ENCODE results near the gene ATPAF1.

The ATPAF1 gene

DNA sequence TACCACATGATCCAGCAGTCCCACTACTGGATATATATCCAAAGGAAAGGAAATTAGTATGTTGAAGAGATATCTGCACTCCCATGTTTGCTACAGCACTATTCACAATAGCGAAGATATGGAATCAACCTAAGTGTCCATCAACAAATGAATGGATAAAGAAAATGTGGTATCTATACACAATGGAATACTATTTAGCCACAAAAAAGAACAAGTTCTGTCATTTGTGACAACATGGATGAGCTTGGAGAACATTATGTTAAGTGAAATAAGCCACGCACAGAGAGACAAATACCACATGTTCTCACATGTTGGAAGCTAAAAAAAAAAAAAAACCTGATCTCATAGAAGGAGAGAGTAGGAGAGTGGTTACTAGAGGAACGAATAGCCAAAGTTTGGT lies 17.7 kb downstream of the ATPAF1 start:
- DNase-seq (ENCODE audit: low spot score): no peak

DNA sequence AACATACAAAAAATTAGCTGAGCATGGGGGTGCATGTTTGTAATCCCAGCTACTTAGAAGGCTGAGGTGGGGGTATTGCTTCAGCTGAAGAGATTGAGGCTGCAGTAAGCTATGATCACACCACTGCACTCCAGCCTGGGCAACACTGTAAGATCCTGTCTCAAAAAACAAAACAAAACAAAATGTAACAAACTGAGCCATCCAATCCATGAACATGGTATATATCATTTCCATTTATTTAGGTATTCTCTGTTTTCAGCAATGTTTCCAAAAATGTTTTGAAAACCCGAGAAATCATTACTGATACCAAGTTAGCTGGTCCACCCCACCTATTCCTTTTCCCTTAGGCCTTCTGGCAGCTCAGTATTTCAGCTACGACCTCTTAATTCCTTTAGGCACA lies 18.4 kb downstream of the ATPAF1 start:
- no peak for DNase-seq (ENCODE audit: low spot score)

DNA sequence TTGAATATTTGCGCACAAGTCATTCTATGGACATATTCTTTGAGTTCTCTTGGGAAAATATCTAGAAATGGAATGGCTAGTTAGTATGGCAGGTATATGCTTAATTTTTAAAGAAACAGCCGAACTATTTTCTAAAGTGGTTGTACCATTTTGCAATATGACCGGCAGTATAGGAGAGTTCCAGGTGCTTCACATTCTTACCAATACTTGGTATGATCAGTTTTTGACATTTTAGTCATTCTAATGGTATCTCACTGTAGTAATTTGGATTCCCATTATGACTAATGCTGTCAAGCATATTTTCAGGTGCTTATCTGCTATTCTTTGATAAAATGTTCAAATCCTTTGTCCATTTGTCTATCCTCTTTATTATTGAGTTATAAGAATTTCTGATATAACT lies 20.6 kb downstream of the ATPAF1 start:
- no peak for DNase-seq (ENCODE audit: low spot score)

DNA sequence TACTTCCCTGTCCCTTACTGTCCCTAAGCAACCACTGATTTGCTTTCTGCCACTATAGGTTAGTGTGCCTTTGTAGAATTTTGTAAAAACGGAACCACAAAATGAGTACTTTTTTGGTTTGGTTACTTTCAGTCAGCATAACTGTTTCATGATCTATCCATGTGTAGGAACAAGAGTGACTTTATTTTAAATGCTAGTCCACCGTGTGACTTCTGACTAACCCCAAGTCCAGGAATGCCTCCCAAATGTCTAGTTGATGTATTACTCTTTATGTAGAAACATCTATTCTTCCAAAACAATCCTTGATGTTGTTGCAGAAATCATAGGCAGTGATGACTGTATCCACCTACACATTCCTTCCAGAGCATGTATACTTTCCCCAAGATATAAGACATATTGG lies 21.3 kb downstream of the ATPAF1 start:
- no peak for DNase-seq (ENCODE audit: low spot score)

DNA sequence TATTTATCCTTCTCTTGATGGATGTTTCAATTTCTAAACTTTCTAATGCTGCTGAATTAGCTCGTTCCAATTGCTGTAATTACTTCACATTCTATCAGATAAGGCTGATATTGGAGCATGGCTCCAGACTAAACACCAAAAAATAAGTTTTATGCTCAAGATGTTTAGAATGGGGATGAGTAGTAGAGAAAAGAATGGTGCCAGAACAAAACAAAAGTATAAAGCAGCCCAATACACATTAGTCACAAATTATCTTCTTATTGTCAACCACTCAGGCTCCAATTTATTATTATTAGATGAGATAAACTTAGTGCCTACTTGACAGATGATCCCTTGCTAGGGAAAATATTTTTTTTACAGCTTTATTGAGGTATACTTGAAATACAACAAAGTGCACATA lies 21.8 kb downstream of the ATPAF1 start:
- DNase-seq (ENCODE audit: low spot score): no peak

DNA sequence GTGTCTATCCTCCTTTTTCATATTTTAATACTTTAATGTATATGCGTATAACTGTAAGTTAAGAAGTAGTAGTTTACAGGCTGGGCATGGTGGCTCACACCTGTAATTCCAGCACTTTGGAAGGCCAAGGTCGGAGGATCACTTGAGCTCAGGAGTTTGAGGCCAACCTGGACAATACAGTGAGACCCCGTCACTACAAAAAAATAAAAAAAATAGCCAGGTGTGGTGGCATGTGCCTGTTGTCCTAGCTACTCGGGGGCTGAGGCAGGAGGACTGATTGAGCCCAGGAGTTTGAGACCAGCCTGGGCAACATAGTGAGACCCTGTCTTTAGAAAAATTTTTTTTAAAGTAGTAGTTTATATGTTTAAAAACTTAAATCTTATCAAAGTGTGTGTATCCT lies 22.3 kb downstream of the ATPAF1 start:
- no peak for DNase-seq (ENCODE audit: low spot score)

DNA sequence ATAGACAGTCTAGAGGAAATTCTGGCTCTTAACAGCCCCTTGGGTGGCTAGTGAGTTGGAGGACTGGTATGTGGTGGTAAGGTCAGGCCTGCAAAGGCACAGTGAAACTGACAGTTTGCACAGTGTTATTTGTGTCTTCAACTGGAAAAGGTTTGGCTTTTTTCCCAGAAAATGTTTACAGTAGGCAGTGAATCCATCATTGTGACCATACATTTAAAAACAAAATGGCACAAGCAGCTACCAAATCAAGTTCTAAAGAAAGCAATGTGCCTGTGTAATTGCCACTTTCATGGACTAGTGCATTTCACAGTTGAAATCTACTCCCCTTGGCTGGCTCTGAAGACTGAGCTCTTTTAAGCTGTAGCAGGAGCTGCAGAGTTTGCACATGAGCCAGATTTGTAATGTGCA lies 24.8 kb downstream of the ATPAF1 start:
- DNase-seq (ENCODE audit: low spot score): peak; percentile 61

DNA sequence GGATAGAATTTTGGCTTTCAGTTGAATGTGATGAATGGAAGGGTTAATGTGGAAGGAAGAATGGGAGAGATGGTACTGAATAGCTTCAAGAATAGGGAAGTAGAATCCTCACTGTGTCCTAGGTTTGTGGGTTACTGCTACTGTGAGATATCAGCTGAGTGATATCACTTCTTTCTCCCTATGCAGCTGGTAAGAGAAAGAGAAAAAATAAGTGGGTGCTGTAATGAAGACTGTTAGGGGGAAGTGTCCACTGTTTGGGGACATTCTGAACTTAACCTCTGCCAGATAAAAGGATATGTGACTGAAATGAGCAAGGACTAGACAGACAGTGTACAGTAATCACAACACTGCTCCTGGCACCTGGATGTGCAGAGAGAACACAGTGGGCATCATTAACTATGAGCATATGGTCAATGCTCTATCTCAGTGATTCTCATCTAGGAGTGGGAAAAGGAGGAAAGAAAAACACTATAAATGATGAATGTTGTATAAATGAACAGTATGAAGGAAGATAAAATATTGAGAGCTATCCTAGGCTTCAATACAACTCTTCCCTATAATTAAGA lies 26.0 kb downstream of the ATPAF1 start:
- DNase-seq (ENCODE audit: low spot score): peak; percentile 25

DNA sequence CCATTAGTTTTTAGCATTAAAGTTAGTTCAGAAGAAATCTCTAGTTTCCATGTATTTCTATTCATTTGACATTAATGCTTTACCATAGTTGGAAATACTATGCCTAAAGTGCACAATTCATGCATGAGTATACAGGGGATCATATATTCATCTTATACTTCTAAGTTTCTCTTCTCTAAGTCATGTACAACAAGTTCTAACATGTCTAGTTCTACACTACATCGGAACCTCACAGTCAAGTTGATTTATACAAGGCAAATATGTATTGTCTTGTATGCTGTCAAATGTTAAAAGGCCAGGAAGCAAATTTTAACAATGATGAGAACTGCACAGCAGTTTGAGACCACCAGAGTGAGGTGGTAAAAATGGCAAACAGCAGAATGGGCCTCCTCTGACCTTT lies 28.6 kb downstream of the ATPAF1 start:
- no peak for DNase-seq (ENCODE audit: low spot score)

DNA sequence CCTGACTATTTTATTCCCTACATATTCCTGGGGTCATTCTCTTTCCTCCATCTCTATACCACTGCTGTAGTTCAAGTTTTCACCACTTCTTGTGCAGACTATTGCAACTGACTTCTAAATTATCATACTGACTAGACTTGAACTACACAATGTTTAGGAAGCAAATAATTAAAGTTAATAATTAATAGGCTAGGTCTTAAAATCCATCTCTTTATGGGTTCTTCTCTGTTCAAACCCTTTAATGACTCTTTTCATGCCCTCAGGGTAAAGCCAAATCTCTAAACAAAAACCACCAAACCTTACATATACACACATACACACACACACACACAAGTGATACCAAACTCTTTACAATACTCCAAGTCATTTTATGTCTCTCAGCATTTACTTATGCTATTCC lies 29.2 kb downstream of the ATPAF1 start:
- DNase-seq (ENCODE audit: low spot score): no peak

DNA sequence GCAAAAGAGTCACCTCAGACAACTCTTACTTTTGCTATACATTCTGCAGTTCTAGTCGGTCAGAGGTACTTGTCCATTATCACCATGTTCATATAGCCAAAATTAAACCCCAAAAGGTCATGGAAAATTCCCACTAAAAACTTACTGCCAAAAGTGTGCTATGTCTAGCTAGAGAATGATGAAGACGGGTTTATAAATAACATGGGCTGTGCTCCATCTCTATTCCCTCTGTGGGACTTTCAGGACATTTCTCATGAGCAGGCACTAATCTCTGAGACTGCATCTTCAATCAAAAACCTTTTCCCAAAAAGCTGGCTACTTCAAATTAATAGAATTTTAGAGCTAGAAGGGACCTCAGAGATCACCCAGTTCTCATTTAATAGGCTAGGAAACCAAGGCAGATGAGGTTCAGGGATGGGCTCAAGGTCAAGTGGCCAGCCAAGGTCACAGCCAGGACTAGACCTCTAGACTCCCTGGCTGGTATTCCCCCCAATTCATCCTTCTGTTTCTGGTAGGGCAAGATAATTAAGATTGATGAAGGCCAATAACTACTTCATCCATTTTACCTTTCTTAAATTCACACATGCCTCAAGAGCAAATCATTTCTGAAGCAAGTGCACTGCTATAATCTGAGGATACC lies 30.6 kb downstream of the ATPAF1 start:
- DNase-seq (ENCODE audit: low spot score): no peak

DNA sequence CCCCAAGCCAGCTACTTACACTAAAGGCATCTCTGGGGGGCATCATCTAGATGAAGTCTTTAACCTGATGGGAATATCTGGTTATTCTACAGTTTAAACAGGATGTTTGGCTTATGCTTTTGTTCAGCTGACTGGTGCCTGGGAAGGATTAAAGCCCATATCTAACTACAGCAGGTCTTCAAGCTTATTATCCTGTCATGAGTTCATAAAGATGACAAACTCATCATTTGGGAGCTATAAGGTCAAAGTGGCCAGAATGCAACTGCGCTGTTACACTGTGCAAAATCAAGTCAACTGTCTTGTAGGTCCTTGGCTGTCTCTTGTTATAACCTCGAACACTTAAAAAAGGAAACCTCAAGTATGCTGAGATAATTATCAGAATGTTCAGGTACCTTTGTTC lies 33.0 kb downstream of the ATPAF1 start:
- no peak for DNase-seq (ENCODE audit: low spot score)

DNA sequence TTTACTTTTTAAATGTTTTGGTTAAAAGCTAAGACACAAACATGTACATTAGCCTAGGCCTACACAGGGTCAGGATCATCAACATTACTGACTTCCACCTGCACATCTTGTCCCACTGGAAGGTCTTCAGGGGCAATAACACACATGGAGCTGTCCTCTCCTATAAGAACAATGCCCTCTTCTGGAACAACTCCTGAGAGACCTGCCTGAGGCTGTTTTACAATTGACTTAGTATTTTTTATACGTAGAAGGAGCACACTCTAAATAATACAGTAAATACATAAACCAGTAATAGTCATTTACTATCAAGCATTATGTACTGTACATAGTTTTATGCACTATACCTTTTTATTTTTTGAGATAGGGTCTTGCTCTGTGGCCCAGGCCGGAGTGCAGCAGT lies 37.4 kb downstream of the ATPAF1 start:
- no peak for DNase-seq (ENCODE audit: low spot score)

DNA sequence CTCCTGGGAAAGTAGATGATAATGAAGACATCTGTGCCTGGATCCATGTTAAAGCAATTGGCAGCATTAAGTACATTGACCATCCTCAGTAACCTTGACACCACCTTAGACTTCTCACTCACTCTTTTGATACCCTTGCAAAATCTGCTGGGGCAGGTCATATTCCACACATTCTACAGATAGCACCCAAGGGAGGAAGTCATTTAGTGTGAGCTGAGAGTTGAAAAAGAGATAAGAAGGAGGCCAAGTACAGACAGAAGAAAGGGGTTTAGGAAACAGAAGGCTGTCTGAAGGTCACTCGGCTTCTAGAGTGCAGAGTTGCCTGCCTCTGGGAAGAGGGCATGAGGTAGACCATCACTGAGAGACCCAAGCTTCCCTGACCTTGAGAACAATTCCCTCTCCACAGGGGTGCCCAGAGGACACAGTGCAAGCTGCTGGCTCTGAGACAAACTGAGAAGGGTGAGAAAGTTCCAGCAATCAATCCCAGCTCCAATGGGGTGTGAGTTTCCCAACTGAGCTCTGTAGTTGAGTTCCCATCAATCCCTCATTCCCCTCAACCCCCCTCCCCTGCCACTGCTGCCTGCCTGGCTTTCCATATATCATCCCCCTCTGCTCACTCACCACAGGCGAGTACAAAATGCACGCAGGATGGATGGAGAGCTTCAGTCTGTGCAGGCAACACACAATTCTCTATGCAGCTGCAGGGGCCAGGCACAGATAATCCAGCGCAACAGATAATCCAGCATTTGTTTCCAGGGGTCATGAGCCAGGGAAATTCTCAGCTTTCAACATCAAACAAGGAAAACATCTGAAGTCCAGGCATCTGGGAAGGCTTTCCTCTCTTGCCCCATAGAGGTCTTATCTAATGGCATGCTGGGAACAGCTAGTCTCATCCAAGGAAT lies 44.2 kb downstream of the ATPAF1 start:
- no peak for DNase-seq (ENCODE audit: low spot score)

DNA sequence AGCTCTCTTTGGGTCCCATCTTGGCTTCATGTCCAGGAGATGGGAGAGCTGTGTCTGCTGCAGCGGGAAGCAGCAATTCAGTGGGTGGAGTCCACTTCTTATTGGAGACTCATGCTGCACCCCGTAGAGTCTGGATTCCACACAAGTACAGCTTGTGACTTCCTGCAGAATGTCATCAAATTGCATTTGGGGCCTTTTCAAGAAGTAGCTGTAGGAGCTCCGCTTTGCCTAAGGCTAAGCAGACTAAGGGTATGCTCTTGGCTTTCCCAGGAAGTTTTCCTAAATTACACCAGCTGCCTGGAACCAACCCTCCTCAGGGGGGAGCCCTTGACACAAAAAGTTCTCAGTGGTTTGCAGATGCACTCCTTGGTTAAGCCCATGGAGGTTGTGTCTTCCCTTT lies 45.8 kb downstream of the ATPAF1 start:
- DNase-seq (ENCODE audit: low spot score): no peak

DNA sequence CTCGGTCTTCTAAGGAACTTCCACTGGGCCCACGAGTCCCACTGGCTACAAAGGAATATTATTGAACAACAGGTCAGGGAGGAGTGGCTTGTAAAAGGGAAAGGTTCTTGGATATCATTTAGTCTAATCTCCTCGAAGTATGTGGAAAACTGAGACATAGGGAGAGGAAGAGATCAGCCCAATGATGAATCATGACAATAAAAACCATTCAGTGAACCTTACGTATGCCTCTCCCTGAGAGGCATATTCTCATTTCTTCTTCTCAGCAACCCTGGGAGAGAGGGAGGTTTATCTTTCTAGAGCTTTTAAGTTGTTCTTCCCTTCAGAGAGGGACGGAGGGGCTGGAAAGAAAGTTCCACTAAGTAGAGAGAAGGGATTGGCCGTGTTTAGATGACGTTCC lies 46.2 kb downstream of the ATPAF1 start:
- DNase-seq (ENCODE audit: low spot score): no peak

DNA sequence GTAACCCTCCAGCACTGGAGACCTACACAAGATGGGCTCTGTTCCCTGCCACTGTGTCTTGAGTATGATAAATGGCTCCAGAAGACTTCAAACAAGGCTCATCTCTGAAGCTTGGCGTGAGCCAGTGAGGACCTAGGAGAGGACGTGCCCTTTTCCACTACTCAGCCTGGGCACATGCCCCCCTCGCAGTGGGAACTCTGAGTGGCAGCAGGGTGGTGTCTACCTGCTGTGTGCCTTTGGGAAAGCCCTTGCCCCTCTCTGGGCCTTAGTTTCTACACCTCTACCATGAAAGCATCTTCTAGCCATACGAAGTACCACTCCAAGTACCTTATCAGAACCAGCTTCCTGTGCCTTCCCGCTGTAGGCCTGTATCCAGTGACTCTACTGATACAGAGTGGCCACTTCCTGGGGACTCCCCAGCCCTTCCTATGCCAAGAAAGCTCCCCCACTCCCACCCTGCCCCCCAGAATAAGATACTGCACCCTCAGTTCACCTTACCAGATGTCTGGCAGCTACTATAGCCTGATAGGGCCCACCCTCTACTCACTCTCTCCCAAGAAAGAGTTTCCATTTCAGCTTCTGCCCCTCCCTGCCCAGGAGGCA lies 48.4 kb downstream of the ATPAF1 start:
- DNase-seq (ENCODE audit: low spot score): no peak

DNA sequence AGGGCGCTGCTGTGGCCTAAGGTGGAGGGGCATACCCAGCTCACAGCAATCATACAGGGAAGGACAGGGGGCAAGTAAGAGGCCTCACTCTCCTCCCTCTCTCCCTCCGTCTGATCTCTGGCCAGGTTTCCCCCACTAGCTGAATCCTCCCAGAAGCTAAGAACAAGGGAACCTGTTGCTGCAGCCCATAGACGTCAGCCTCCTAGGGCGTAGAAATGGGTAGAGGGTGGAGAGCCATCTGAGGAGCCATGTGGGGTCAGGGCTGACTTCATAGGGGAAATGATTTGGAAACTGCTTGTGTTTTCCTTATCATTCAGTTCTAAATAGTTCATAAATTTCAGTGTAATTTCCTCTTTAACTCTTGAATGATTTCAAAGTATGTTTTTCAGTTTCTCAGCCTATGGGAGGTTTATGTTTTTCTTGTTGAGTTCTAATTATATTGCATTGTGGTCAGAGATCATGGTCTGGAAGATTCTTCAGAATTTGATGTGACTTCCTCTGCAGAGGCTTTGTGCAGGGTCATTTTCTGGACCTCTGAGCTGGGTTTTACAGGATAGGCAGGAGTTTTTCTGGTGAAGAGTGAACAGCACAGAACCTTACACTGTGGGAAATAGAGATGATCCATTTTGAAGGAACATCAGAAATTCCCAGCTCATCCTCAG lies 49.3 kb downstream of the ATPAF1 start:
- DNase-seq (ENCODE audit: low spot score): no peak

DNA sequence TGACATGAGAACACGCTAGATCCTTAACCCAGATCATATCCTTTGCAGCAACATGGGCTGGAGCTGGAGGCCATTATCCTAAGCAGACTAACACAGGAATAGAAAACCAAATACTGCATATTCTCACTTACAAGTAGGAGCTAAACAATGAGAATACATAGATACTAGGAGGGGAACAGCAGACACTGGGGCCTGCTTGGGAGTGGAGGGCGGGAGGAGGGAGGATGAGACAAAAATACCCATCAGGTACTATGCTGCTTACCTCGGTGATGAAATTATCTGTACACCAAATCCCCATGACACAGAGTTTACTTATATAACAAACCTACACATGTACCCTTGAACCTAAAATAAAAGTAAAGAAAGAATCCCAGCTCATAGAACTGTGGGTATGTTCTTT lies 50.3 kb downstream of the ATPAF1 start:
- DNase-seq (ENCODE audit: low spot score): no peak

DNA sequence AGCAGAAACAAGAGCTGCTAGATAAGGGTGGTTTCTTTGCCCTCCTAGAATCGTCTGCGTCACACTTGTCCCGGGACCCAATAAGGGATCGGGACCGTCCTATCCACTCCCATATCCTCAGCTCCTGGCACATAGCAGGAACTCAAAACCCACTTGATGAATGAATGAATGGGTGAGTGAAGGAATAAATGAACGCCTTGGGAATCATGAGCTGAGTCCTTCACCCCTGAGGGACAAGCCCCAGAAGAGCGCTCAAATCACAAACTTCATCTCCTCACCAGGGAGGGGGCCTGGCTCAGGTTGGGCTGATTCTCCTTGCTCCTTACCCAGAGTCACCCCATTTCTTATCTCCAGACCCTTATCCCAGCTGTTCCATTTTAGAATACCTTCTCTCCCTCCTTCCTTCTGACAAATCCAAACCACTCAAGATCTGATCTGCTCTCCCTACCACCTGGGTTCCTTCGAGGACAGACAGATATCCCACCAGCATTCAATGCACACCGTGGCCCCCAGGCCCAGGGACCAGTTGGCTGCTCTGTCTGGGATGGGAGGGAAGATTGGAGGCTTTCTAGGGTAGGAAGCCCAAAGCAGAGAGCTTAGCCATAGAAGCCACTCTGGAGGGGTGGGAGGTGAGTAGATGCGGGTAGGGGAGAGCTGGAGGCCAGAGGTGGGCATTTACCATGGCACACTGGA lies 50.9 kb downstream of the ATPAF1 start:
- no peak for DNase-seq (ENCODE audit: low spot score)

DNA sequence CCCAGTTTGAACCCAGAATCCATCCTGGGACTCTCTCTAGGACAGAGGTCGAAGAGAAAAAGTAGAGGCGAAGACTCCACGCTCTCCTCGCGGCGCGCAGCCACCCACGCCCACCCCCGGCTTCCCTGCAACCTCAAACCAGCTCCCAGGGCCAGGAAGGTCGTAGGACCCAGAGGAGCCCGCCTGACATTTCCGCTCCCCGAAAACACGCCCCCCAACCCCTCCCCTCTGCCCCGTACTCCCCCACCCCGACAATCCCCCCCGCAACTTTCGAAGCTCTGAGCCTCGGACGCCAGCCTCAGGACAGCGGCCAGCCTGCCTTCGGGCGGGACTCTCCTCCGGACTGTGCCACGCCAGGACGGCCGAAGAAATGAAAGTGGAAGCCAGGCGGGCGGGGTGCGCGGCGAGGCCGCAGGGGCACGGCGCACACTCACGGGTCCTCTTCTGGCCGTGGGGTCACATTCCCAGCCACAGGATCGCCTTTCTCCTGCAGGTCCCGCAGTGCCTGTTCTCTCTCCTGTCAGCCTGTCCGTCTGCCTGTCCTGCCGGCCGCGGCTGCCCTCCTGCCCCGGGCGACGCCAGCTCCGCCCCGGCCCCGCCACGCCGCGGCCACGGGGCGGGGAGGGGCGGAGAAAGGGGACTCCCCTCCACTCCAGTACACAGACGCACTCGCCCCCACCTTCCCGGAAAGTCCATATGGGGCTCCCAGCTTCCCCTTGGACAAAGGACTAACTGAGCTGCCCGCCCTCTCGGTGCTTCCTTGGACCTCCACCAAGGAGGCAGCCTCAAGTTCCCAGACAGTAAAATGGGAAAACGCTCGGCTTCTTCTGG lies 51.7 kb downstream of the ATPAF1 start, which contains the start of gene MOB3C:
MOB3C (minus strand) TSS at position 535 of the 831 bp plus-strand sequence. CDS start 3,490 bp downstream, outside the sequence.
- peak; percentile 85 for DNase-seq (ENCODE audit: low spot score)

All from pons (tissue), 1 donor.